GM10847 (cell line): Measurements from ENCODE around the gene HIVEP1.
A peak's percentile ranks its signal among the peaks of the same experiment; 100 is the strongest.

Source experiments
- POLR2A ChIP-seq: IDR thresholded peaks from 2 replicates; pipeline ENCODE4 v1.6.1; 2011; ENCODE audit not compliant: insufficient read length; ENCODE audit errors: extremely low read depth

Gene HIVEP1

DNA sequence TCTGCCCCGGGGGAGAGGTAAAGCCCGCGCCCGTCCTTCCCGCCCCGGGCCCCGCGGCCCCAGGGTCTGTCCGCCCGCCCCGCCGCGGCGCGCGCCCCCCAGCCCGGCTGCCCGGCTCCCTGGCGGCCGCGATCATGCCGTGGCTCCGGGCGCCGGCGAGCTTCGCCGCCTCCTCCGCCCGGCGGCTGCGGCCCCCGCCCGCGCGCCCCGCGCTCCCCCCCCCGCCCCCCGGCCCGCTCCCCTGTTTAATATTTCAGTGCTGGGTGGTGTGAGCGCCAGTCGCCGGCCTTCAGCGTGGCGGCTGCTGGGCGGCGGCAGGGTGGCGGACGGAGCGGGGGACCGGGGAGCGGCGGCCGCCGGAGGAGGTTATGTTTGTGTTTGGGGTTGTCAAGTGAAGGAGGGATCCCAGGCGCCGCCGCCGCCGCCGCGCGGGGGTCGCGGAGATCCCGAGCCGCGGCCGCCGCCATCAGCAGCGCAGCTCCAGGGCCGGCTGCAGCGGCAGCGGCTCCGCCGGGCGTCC lies at the start of gene HIVEP1:
Gene HIVEP1, plus strand, starts transcription at position 275 of the 520 bp plus-strand sequence. CDS start 3,317 bp downstream, outside the sequence.
- peak; percentile 25 for TF ChIP-seq POLR2A

DNA sequence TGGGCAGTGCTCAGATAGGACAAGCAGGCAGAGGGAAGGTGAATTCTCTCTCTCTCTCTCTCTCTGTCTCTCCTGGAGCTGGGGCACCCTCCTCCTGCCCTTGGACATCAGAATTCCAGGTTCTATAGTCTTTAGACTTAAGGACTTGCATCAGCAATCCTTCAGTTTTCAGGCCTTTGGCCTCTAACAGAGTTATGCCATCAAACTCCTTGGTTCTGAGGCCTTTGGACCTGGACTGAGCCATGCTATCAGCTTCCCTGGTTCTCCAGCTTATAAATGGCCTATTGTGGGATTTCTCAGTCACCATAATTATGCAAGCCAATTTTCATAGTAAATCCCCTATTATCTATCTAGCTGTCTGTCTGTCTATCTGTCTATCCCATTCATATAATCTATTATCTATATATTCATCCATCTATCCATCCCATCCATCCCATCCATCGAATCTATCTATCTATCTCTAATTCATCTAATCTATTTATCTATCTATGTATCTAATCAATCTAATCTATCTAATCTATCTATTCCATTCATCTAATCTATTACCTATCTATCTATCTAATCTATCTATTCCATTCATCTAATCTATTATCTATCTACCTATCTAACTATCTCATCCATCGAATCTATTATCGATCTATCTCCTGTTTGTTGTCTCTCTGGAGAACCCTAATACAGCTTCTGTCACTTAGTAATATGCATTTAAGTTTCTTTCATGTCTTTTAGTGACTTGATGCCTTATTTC lies 48.2 kb upstream of the HIVEP1 start:
- no peak for TF ChIP-seq POLR2A

DNA sequence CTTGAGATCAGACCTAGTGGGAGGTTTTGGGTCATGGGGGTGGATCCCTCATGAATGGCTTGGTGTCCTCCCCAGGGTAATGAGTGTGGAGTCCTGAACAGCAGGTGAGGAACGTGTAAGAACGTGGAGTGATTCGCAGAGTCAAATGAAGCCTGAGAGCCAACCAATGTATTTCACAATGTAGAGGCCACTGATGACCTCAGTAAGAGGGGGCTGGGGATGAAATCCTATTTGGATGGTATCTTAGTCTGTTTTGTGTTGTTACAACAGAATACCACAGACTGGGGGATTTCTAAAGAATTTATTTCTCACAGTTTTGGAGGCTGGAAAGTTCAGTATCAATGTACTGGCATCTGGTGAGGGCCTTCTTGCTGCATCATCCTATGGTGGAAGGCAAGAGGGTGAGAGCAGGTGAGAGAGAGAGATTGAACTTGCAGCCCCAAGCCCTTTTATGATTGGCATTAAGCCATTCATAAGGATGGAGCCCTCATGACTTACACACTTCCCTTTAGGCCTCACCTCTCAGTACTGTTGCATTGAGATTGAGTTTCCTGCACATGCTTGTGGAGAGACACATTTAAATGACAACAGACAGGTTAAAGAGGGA lies 47.3 kb upstream of the HIVEP1 start:
- TF ChIP-seq POLR2A = no peak

DNA sequence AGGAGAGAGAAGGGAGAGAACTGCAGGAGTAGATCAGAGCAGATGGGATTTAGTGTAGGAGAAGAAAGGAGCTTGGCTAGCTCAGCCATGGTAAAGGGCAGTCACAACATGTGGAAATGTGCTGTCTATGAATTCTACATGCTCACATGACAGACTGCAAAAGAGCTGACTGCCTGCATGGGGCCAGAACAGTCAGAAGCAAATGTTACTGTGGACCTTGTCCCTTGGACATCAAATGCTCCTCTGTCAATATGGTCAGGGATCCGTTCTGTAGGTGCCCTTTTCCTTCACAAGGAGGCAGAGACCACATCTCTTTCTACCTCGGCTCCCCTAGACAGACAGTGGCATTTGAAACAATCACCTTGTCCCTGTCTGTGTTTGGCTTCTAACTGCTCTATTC lies 46.6 kb upstream of the HIVEP1 start:
- TF ChIP-seq POLR2A = no peak

DNA sequence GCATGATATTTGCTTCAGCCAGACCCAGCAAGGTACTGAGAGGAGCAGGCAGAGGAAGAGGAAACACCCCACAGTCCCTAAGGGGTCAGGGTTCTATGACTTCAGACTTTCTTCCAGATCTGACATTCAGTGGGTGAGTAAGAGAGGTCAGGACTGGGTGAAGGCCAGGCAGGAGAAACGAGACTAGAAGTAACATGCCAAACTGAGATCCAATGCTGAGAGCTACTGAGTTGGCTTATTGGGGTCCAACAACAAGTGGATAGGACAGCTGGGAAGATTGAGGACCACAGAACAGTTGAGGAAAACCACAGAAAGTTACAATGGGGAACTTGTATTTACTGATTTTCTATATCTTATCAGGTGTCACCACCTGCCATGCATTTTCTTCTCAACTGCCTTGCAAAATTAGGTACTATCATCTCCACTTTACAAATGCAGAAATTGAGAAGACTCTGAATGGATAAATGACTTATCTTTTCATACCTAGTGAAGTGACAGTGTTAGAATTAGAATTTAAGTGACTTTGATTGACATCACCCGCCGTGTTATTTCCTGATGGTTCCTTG lies 43.8 kb upstream of the HIVEP1 start:
- no peak for TF ChIP-seq POLR2A

DNA sequence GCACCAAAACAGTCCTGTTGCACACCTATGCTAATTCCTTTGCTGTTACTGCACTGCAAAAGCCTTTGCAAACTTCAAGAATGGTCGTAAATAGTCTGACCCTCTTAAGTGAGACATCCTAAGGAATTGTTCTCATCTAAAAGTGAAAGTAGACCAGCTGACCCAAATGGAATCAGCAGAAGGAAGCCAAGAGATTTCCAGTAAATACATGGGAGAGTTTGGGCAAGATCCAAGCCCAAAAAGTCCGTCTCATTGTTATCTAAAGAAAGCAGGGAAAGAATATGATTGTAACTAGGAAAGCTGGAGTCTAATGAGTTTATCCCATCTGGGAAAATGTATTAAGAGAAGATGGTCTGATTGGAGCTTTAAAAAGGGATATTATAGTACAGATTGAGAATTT lies 43.0 kb upstream of the HIVEP1 start:
- TF ChIP-seq POLR2A = no peak

DNA sequence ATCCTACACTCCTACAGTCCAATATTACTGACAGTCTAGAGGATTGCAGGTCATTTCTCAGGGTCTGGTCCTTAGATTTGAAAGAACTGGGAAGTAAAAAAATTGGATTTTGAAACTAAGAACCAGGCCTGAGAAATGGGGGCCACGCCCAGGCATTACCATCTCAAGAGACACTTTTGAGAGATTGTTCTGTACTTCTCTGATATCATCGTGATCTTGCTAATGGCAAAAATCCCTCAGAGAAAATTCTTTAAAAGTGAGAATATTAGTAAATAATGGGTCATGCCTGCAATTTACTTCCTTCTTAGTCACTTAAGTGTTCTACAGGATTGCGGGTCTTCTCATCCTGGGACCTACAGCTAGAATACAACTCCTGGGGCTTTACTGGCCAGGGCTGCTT lies 42.0 kb upstream of the HIVEP1 start:
- TF ChIP-seq POLR2A = no peak

DNA sequence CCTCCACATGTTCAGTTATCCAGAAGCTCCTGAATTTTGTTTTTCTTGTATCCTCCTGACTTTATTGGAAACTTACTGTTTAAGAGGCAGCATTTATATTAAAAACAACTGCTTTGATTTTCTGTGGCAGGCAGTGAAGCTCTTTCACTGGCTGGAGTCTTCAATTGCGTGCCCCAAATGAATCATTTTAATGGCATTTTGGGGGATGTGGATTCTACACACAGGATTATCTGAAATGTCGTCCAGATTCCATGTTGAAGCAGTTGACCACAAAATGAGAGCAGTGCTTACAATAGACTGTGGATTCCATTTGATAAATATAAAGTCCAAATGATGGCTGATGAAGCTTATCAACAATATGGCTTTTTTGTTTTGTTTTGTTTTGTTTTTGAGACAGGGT lies 41.0 kb upstream of the HIVEP1 start:
- TF ChIP-seq POLR2A = no peak

DNA sequence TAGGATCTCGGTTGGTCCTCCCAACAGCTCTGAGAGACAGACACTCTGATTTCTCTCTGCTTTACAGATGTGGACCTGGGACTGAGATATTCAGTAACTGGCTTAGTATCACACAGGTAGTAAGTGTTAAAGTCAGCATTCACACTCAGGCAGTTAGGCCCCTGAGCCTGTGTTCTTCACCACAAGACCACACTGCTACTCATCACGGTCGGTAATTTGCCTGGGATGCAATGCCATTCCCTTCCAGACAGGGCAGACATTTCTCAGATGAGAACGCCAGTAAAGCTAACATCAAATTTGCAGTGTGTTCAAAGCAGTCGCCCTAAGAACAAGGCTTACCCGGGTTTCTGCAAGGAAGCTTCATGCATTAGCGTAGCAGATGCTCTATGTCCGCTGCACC lies 39.8 kb upstream of the HIVEP1 start:
- TF ChIP-seq POLR2A = no peak

DNA sequence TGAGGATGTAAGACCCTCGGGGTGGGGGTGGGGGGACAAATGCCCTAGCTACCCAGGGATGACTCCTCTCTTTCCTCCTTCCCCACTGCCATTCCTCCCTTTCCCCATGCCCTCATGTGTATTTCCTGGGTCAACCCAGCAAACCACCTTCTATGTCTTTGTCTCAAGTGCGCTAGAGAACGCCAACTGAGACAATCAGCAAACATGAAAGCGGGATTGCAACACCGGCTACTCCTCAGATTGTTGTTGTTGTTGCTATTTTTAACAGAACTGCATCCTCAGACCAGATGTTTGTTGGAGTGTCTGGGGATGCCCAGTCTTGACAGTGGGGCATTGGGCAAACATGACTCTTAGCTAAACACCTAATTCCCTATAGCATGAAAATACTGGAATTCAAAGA lies 39.3 kb upstream of the HIVEP1 start:
- no peak for TF ChIP-seq POLR2A

DNA sequence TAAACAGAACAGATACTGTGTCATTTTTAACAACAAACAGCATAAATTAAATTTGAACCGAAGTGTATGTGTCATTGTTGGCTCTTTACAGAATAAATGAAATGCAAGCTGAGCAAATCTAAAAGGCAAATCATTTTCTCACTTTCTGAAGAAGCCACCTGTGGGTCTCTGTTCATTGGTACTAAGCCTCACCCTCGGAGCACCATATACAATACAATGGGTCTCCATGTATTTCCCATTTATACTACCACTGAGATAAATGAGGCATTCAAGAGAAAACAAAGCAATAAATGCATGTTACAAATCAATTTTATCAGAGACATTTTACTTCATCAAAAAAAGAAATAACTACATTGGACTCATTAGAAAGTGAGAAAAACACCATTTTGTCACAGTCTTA lies 38.9 kb upstream of the HIVEP1 start:
- no peak for TF ChIP-seq POLR2A

DNA sequence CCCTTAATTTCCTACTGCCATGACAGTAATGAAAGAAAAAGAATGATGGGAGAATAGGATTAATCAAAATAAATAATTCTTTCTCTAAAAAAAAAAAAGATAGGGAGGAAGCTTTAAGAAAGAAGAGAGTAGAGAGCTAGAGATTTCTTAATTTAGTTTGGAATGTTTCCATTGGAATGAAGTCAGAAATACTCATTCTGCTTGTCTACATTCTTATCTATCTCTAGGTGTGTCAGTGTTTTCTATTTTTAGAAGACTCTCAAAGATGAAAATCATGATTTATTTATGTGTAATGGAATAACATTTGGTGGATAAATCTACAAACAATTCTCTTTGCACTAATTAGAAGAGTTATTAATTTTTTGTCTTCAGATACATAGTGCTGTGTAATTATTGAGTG lies 38.0 kb upstream of the HIVEP1 start:
- TF ChIP-seq POLR2A = no peak

DNA sequence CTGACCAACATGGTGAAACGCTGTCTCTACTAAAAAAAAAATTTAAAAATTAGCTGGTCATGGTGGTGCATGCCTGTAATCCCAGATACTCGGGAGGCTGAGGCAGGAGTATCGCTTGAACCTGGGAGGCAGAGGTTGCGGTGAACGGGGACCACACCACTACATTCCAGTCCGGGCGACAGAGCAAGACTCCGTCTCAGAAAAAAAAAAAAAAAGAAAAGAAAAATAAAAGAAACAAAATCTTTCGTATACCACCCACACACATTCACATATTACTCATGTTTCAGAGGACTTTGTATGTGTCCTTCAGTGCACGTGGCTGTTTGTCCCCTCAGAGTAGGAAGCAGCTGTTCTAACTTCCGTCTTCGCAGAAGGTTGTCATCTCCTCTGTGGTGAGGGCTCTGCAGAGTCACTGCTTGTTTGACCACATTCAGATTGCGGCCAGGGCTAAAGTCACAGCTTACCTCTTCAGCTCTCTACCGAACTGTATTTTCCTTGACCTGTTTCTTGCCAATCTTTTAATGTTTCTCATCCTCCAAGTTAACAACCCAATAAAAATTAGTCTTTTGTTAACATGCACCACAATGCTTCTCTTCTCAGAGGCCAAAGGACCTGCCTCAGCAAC lies 36.6 kb upstream of the HIVEP1 start:
- no peak for TF ChIP-seq POLR2A

DNA sequence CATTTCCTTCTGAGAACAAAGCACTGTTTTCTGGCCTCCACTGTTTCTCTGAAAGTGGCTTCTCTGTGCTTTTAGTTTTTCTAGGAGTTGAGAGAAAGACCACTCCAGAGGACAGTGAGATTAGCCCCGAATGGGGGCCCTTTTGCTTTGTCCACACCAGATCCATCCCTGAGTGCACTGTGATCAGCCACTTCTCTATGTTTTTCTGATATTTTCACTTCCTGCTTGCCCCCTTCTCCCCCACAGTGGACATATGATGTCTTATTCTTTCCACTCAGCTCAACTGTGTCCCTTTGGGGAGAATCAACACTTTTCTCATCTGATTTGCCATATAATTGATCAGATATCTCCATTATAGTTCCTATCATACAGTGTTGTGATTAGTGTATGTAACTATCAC lies 35.6 kb upstream of the HIVEP1 start:
- TF ChIP-seq POLR2A = no peak

DNA sequence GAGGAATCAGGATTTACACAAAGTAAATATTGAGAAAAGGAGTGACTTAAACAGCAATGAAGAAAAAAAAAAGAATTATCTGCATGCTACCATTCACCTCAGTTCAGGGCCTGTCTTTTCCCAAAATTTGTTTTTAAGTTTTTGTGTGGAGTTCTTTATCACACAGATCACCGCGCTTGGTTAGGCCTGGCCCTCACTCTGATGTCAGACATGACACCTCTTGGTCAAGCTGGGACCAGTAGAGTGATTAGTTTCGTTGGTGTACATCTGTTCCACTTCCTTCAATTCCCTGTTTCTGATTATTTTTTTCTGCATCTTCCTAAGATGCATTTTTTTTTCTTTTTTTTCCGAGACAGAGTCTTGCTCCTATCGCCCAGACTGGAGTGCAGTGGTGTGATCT lies 34.9 kb upstream of the HIVEP1 start:
- no peak for TF ChIP-seq POLR2A

DNA sequence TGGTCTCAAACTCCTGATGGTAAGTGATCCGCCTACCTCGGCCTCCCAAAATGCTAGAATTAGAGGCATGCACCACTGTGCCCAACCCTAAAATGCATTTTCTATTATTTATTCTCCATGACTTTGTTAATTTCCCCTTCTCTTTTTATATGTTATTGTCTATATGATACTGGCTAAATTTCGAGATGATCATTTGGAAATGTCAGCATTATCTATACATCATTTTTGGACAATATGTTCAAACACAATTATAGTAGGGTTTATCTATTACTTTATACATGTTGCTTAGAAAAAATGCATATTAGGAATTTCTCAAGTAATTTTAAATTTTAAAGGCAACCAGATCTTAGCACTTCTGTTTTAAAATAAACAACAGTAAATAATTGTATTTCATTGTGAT lies 34.4 kb upstream of the HIVEP1 start:
- TF ChIP-seq POLR2A = no peak
